ENCODE data around the gene TIAM1.

Gene TIAM1

GRCh38 chr21:31343680-31344480, at the start of gene TIAM1:
TSS of gene TIAM1 (minus strand) at chr21:31344261. CDS start at chr21:31266972, 77,289 bp downstream.
- no peaks in the 10 kb centered on the region for H3K27me3 ChIP-seq (ENCODE audit: insufficient read depth, low read length, poor library complexity)
- H3K4me3 ChIP-seq (ENCODE audit: low read depth in 1 of 2, low read length in 2 of 2) = no peak within 1 kb of the TSS
- H3K9me3 ChIP-seq (ENCODE audit: insufficient read depth, low read length, severe bottlenecking) = no peaks in the 10 kb centered on the region
- DNase-seq = no peak
- no peaks in the 10 kb centered on the region for H3K79me2 ChIP-seq (ENCODE audit: insufficient read depth, low read length)
- no peak within 1 kb of the TSS for H3K4me2 ChIP-seq (ENCODE audit: insufficient read depth, low read length)
- TF ChIP-seq EZH2 (IDR thresholded peaks at IDR 0.05; ENCODE audit: borderline replicate concordance, low read depth, low read length, severe bottlenecking) (no peak), CTCF (IDR thresholded peaks at IDR 0.05; ENCODE audit: borderline replicate concordance, extremely low read depth, low read length, poor library complexity, severe bottlenecking) (no peak)
- no peak for ATAC-seq (ENCODE audit: insufficient read depth, low read depth)
- H3K27ac ChIP-seq (ENCODE audit: low read length) = no peak within 1 kb of the TSS
- H3K36me3 ChIP-seq (ENCODE audit: insufficient read depth, low read length) = no peaks in the 10 kb centered on the region
- H3K9ac ChIP-seq (ENCODE audit: low read depth, low read length) = no peak within 1 kb of the TSS
- H3K4me1 ChIP-seq (ENCODE audit: insufficient read depth, low read length) = no peaks in the 10 kb centered on the region
- H4K20me1 ChIP-seq (ENCODE audit: insufficient read depth, low read length) = peaks cover 2% of the 10 kb centered on the region; the same call in 1 of the 2 replicates
- H2AFZ ChIP-seq (ENCODE audit: low read depth, low read length) = no peak within 1 kb of the TSS

GRCh38 chr21:31387560-31388186, 43.6 kb upstream of the TIAM1 start:
- Histone ChIP-seq H3K9ac (ENCODE audit: low read depth, low read length) (no peak overlapping the region), H3K4me1 (ENCODE audit: insufficient read depth, low read length) (no peaks in the 10 kb centered on the region), H3K27me3 (ENCODE audit: insufficient read depth, low read length, poor library complexity) (no peaks in the 10 kb centered on the region), H3K4me2 (ENCODE audit: insufficient read depth, low read length) (no peak overlapping the region), H3K36me3 (ENCODE audit: insufficient read depth, low read length) (no peaks in the 10 kb centered on the region), H2AFZ (ENCODE audit: low read depth, low read length) (no peak overlapping the region), H4K20me1 (ENCODE audit: insufficient read depth, low read length) (peaks cover 3% of the 10 kb centered on the region; the same call in 1 of the 2 replicates), H3K9me3 (ENCODE audit: insufficient read depth, low read length, severe bottlenecking) (no peaks in the 10 kb centered on the region), H3K27ac (ENCODE audit: low read length) (no peak overlapping the region), H3K4me3 (ENCODE audit: low read depth in 1 of 2, low read length in 2 of 2) (no peak overlapping the region), H3K79me2 (ENCODE audit: insufficient read depth, low read length) (peaks cover 3% of the 10 kb centered on the region; the same call in 1 of the 2 replicates)
- TF ChIP-seq EZH2 (IDR thresholded peaks at IDR 0.05; ENCODE audit: borderline replicate concordance, low read depth, low read length, severe bottlenecking) = no peak
- TF ChIP-seq CTCF (IDR thresholded peaks at IDR 0.05; ENCODE audit: borderline replicate concordance, extremely low read depth, low read length, poor library complexity, severe bottlenecking) = no peak
- 0 out of 3 replicates have a peak, but pooled peaks have one; percentile 37 for ATAC-seq (ENCODE audit: insufficient read depth, low read depth)
- DNase-seq = no peak

- Histone ChIP-seq H3K4me1 (ENCODE audit: insufficient read depth, low read length) (no peaks in the 10 kb centered on the region), H2AFZ (ENCODE audit: low read depth, low read length) (no peak overlapping the region), H3K4me3 (ENCODE audit: low read depth in 1 of 2, low read length in 2 of 2) (no peak overlapping the region), H3K79me2 (ENCODE audit: insufficient read depth, low read length) (no peaks in the 10 kb centered on the region; the same call in 1 of the 2 replicates), H3K4me2 (ENCODE audit: insufficient read depth, low read length) (no peak overlapping the region), H3K9ac (ENCODE audit: low read depth, low read length) (no peak overlapping the region), H3K27me3 (ENCODE audit: insufficient read depth, low read length, poor library complexity) (no peaks in the 10 kb centered on the region), H4K20me1 (ENCODE audit: insufficient read depth, low read length) (peaks cover 3% of the 10 kb centered on the region; the same call in 1 of the 2 replicates), H3K27ac (ENCODE audit: low read length) (no peak overlapping the region), H3K9me3 (ENCODE audit: insufficient read depth, low read length, severe bottlenecking) (no peaks in the 10 kb centered on the region), H3K36me3 (ENCODE audit: insufficient read depth, low read length) (no peaks in the 10 kb centered on the region)
- peak; percentile 47; the same call in 2 of the 3 replicates for ATAC-seq (ENCODE audit: insufficient read depth, low read depth)
- DNase-seq = no peak
- TF ChIP-seq CTCF (IDR thresholded peaks at IDR 0.05; ENCODE audit: borderline replicate concordance, extremely low read depth, low read length, poor library complexity, severe bottlenecking) (no peak), EZH2 (IDR thresholded peaks at IDR 0.05; ENCODE audit: borderline replicate concordance, low read depth, low read length, severe bottlenecking) (no peak)
Measured at GRCh38 chr21:31386006-31386405, 41.9 kb upstream of the TIAM1 start.

All from DND-41 (cell line).